Natural killer cell (primary cell): ENCODE results near the gene STX5. TPM values are rescaled to one million over a fixed set of nuclear protein-coding genes. Genes with fewer than 3 reads are reported as not detected.

Source experiments
- ATAC-seq, 3 donors: fragments of 150-1000 bp in 2 of 3; fragments of 200-7000 bp in 1 of 3; cut with Tn5 transposase; 1 replicate in 1 of 3; 2 replicates in 2 of 3; pipeline ENCODE4 v1.10.0; 2021; ENCODE audit warnings: mild to moderate bottlenecking in 2 of 3, moderate library complexity in 2 of 3
- DNase-seq, 2 donors: peaks; one replicate each; pipeline versions ENCODE4 v3.0.0 to v3.0.0-alpha.2; 2013 to 2021; ENCODE audit warnings: mixed read lengths in 1 of 2
- H3K27ac ChIP-seq: one replicate; pipeline ENCODE4 v1.5.1; 2013; ENCODE audit warnings: mild to moderate bottlenecking, low read length
- H3K27me3 ChIP-seq: one replicate; pipeline ENCODE4 v1.6.1; 2013; ENCODE audit warnings: low read length; ENCODE audit not compliant: control insufficient read depth, insufficient read depth
- H3K36me3 ChIP-seq: one replicate; pipeline ENCODE4 v1.6.1; 2013; ENCODE audit warnings: low read length; ENCODE audit not compliant: control insufficient read depth, insufficient read depth
- H3K4me1 ChIP-seq: one replicate; pipeline ENCODE4 v1.6.1; 2013; ENCODE audit warnings: low read length; ENCODE audit not compliant: control insufficient read depth, insufficient read depth
- H3K4me3 ChIP-seq: one replicate; pipeline ENCODE4 v1.5.1; 2013; ENCODE audit warnings: low read length
- H3K9me3 ChIP-seq: one replicate; pipeline ENCODE4 v1.6.1; 2013; ENCODE audit warnings: low read length; ENCODE audit not compliant: control insufficient read depth, insufficient read depth
- H3K27ac Mint-ChIP-seq, 2 donors: one replicate each; pipeline ENCODE4 v1.8.0; 2022; ENCODE audit warnings: mild to moderate bottlenecking in 2 of 2, mixed read lengths in 2 of 2, moderate library complexity in 1 of 2
- H3K27me3 Mint-ChIP-seq, 2 donors: one replicate each; pipeline ENCODE4 v1.8.0; 2022; ENCODE audit warnings: low read depth in 2 of 2, mixed read lengths in 2 of 2
- H3K36me3 Mint-ChIP-seq: one replicate; pipeline ENCODE4 v1.8.0; 2022; ENCODE audit warnings: mixed read lengths
- H3K4me1 Mint-ChIP-seq, 2 donors: one replicate each; pipeline ENCODE4 v1.8.0; 2022; ENCODE audit warnings: mixed read lengths in 2 of 2
- H3K4me3 Mint-ChIP-seq: one replicate; pipeline ENCODE4 v1.8.0; 2022; ENCODE audit warnings: mild to moderate bottlenecking, moderate library complexity, mixed read lengths
- H3K9me3 Mint-ChIP-seq, 2 donors: one replicate each; pipeline ENCODE4 v1.8.0; 2022; ENCODE audit warnings: mixed read lengths in 2 of 2
- WGBS: methylation state at CpG from one replicate; pipeline ENCODE4 v1.1.7; 2013; ENCODE audit warnings: missing lambda C conversion rate; ENCODE audit not compliant: insufficient coverage; 5-methylcytosine and 5-hydroxymethylcytosine counted together
- intact Hi-C: fragments of 100-400 bp; cut with micrococcal nuclease; formaldehyde crosslinking; loops from one replicate; pipeline ENCODE4 v1.14.2; 2022
- total RNA-seq, 4 donors: library from RNA; stranded (reverse); fragments of 120-200 nt in 1 of 4; gene quantifications; one replicate each; pipeline versions ENCODE4 v1.2.3 to v1.2.4, GENCODE V29; 2013 to 2022
- TF ChIP-seq, protein P1 (sequence below): fragments of 200-600 bp; IDR thresholded peaks from one replicate; pipeline ENCODE4 v1.8.0; 2022; ENCODE audit warnings: antibody characterized with exemption

The STX5 gene
- total RNA-seq, 3 donors from 2014 or later (not counting 1 experiment from before 2014, with no cell fraction given) = 138 to 171 (median 166) TPM

DNA sequence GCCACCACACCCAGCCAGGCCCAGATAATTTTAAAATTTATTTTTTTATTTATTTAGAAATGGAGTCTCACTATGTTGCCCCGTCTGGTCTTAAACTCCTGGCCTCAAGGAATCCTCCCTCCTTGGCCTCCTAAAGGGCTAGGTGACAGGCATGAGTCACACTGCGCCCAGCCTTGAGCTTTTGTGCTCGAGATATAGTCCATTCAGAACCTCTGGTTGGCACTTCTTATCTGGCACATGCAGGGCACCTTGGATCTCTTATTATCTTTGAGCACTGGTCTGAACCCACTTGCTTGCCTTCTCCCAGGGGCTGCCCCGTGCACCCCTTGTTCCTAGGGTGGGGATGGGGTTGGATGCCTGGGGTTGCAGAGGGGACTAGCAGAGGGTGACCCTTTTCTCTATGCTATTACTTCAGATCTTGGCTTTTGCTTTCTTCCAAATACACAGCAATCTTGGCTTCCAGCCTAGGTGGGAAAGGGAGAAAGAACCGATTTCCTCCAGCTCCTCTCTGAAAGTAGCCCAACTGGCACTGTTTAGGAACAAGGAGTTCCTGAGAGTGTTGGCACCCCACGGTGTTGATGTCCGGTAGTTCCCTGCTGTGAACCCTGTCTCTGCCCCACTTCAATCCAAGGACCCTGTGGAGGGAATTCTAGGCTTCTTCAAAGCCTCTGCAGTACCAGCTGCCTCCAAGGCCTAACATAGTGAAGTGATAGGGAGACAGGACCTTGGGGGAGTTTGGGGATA is 47.6 kb upstream of the STX5 start:
- H3K4me1 ChIP-seq = peaks cover 32% of the 10 kb centered on the region
- peaks cover 20% of the 10 kb centered on the region for H3K36me3 ChIP-seq
- TF ChIP-seq, protein P1, sequence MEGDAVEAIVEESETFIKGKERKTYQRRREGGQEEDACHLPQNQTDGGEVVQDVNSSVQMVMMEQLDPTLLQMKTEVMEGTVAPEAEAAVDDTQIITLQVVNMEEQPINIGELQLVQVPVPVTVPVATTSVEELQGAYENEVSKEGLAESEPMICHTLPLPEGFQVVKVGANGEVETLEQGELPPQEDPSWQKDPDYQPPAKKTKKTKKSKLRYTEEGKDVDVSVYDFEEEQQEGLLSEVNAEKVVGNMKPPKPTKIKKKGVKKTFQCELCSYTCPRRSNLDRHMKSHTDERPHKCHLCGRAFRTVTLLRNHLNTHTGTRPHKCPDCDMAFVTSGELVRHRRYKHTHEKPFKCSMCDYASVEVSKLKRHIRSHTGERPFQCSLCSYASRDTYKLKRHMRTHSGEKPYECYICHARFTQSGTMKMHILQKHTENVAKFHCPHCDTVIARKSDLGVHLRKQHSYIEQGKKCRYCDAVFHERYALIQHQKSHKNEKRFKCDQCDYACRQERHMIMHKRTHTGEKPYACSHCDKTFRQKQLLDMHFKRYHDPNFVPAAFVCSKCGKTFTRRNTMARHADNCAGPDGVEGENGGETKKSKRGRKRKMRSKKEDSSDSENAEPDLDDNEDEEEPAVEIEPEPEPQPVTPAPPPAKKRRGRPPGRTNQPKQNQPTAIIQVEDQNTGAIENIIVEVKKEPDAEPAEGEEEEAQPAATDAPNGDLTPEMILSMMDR = no peak
- no peaks in the 10 kb centered on the region for H3K9me3 Mint-ChIP-seq
- H3K27me3 ChIP-seq = no peaks in the 10 kb centered on the region
- no peak for ATAC-seq
- H3K4me3 ChIP-seq = no peak overlapping the region
- H3K36me3 Mint-ChIP-seq = peaks cover 20% of the 10 kb centered on the region
- no peak for DNase-seq
- peak overlapping the region; percentile 99 for H3K27ac Mint-ChIP-seq
- no peaks in the 10 kb centered on the region for H3K9me3 ChIP-seq
- peak overlapping the region; percentile 90 for H3K27ac ChIP-seq
- peaks cover 41 to 47% of the 10 kb centered on the region in 2 donors for H3K4me1 Mint-ChIP-seq
- H3K4me3 Mint-ChIP-seq = peak overlapping the region; percentile 100
- H3K27me3 Mint-ChIP-seq = no peaks in the 10 kb centered on the region
- WGBS = 88% methylated on average over 7 of the region's 7 CpGs
- intact Hi-C loops = no loop called here

DNA sequence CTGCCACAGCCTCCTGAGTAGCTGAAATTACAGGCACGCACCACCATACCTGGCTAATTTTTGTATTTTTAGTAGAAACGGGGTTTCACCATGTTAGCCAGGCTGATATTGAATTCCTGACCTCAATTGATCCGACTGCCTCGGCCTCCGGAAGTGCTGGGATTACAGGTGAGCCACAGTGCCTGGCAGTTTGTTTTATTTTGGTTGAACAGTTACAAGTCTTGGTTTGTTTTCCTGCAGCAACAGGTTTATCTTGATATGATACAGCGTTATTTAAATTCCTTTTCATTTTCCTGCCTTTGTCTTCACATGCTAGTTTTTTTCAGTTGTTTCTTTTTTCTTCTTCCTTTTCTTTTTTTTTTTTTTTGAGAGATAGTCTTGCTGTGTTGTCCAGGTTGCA is 44.9 kb upstream of the STX5 start:
- Histone ChIP-seq H3K27me3 (no peaks in the 10 kb centered on the region), H3K27ac (no peak overlapping the region), H3K36me3 (no peaks in the 10 kb centered on the region), H3K4me1 (peaks cover 12% of the 10 kb centered on the region), H3K4me3 (no peak overlapping the region), H3K9me3 (no peaks in the 10 kb centered on the region)
- TF ChIP-seq, protein P1 = no peak
- H3K27ac Mint-ChIP-seq = no peak overlapping the region
- H3K4me1 Mint-ChIP-seq = peaks cover 16 to 20% of the 10 kb centered on the region in 2 donors
- H3K36me3 Mint-ChIP-seq = no peaks in the 10 kb centered on the region
- H3K4me3 Mint-ChIP-seq = no peak overlapping the region
- no peaks in the 10 kb centered on the region for H3K27me3 Mint-ChIP-seq
- H3K9me3 Mint-ChIP-seq = no peaks in the 10 kb centered on the region
- DNase-seq (no peak), ATAC-seq (no peak)
- intact Hi-C loops = no loop called here
- 96% methylated on average over 5 of the region's 6 CpGs for WGBS

DNA sequence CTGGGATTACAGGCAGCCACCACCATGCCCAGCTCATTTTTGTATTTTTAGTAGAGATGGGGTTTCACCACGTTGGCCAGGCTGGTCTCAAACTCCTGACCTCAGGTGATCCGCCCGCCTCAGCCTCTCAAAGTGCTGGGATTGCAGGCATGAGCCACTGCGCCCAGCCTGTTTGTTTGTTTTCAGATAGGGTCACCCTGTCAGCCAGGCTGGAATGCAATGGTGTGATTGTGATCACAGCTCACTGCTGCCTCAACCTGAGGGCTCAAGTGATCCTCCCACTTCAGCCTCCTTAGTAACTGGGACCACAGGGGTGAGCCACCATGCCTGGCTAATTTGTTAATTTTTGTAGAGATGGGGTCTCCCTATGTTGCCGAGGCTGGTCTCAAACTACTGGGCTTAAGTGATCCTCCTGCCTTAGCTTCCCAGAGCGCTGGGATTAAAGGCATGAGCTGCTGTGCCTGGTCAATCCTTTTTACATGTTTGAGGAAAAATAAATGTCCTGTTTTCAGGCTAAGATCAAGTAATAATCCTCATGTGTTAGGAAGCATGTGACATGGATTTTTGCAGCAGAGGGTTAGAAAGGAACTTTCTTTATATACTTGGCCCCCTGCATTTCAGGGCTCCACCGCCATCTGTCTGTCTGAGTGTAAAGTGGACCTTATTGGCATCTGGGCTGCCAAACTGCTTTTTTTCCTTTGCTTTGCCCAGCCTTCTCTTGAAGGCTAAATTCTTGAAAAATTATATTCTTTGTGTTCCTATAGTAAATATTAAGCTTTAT is 44.0 kb upstream of the STX5 start:
- DNase-seq = no peak
- H3K27ac Mint-ChIP-seq = no peak overlapping the region
- no peaks in the 10 kb centered on the region for H3K9me3 Mint-ChIP-seq
- no peak overlapping the region for H3K27ac ChIP-seq
- no peaks in the 10 kb centered on the region for H3K27me3 Mint-ChIP-seq
- peaks cover 15% of the 10 kb centered on the region in 2 donors for H3K4me1 Mint-ChIP-seq
- no peaks in the 10 kb centered on the region for H3K36me3 ChIP-seq
- 90% methylated on average over 7 of the region's 7 CpGs for WGBS
- no peak for ATAC-seq
- no peaks in the 10 kb centered on the region for H3K36me3 Mint-ChIP-seq
- H3K4me1 ChIP-seq = peaks cover 11% of the 10 kb centered on the region
- no peak overlapping the region for H3K4me3 ChIP-seq
- H3K27me3 ChIP-seq = no peaks in the 10 kb centered on the region
- no peaks in the 10 kb centered on the region for H3K9me3 ChIP-seq
- TF ChIP-seq, protein P1 = no peak
- intact Hi-C loops = no loop called here
- H3K4me3 Mint-ChIP-seq = no peak overlapping the region
